GM12864 (cell line): ENCODE data around the gene ADAM15.

Experiments used
- DNase-seq: peaks from one replicate; pipeline ENCODE4 v3.0.0-alpha.2; 2011; ENCODE audit warnings: low read depth
- H3K4me3 ChIP-seq: 2 replicates; pipeline ENCODE4 v1.5.1; 2011; ENCODE audit warnings: mild to moderate bottlenecking, low read depth, low read length, control low read depth
- TF ChIP-seq, protein P1 (sequence below): IDR thresholded peaks from 2 replicates; pipeline ENCODE4 v1.5.1; 2011; ENCODE audit warnings: low read depth, mild to moderate bottlenecking, moderate library complexity, low read length, control low read depth, inconsistent platforms; ENCODE audit errors: missing control alignments

The ADAM15 gene

DNA sequence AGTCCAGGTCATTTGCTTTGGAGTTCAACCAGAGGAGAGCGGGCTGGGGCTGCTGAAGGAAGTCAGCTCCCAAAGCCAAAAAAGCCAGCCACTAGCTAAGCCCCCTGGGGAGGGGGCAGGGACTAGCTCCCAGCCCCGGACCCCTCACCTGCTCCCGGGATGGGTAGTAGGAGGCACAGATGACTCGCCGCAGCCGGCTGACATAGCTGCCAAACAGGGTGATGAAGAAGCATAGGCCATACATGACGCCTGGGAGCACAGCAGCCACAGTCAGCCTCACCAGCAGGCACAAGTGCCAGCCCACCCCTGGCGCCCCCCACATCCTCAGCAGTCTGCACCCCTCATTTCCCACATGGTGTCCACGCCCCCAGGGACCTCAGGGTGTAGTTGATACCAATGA, 25.0 kb upstream of the ADAM15 start:
- no peak overlapping the region for H3K4me3 ChIP-seq
- TF ChIP-seq, protein P1, sequence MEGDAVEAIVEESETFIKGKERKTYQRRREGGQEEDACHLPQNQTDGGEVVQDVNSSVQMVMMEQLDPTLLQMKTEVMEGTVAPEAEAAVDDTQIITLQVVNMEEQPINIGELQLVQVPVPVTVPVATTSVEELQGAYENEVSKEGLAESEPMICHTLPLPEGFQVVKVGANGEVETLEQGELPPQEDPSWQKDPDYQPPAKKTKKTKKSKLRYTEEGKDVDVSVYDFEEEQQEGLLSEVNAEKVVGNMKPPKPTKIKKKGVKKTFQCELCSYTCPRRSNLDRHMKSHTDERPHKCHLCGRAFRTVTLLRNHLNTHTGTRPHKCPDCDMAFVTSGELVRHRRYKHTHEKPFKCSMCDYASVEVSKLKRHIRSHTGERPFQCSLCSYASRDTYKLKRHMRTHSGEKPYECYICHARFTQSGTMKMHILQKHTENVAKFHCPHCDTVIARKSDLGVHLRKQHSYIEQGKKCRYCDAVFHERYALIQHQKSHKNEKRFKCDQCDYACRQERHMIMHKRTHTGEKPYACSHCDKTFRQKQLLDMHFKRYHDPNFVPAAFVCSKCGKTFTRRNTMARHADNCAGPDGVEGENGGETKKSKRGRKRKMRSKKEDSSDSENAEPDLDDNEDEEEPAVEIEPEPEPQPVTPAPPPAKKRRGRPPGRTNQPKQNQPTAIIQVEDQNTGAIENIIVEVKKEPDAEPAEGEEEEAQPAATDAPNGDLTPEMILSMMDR: no peak
- no peak for DNase-seq

DNA sequence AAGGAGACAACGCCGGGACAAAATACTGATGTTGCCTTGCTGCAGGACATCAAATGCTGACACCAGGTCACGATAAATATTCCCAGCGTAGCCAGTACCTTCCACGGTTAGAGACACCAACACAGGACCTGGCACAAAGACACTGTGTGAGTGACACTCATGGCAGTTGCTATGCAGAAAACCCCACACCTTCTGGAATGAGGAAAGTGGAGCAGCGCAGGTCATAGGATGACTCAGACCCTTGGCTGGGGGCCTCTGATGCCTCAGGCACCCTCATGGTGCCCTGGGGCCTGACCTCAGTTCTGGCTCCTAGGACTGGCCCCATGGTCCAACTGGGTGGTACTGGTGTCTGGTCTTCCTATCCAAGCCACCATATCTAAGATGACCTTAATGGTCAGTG, 24.5 kb upstream of the ADAM15 start:
- H3K4me3 ChIP-seq: no peak overlapping the region
- TF ChIP-seq, protein P1: no peak
- DNase-seq: no peak

DNA sequence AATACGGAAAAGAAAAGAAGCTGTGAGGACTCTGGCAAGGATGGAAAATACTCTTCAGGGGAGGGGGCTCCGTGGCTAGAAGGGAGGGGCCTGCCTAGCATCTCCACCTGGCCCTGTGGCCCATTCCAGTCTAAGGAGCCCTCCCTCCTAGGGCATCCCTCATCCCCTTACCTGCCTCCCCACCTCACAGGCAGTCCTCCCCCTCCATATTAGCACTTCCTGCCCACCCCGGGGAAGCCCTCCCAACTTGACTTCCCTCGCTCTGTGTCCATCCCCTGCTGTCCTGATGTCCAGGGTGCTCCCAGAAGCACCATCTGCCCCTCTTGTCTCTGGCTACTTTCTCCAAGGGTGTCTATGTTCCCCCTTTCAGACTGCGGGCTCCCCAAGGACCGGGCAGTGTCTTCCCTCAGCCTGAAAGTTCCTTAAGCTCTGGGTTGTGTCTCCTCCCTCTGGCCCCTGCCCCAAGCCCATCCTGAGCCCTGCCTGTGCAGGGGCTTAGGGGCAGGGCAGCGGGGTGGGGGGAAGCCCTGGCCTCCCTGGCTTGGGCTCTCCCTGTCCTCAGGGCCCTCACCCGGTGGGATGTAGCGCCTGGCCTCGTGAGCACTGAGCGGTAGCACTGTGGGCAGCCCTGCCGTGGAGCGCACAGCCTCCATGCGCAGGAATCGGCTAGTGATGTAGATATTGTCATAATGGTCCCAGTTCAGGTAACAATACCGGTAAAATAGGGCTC, 21.4 kb upstream of the ADAM15 start:
- no peak for DNase-seq
- H3K4me3 ChIP-seq: no peak overlapping the region
- TF ChIP-seq, protein P1: no peak

DNA sequence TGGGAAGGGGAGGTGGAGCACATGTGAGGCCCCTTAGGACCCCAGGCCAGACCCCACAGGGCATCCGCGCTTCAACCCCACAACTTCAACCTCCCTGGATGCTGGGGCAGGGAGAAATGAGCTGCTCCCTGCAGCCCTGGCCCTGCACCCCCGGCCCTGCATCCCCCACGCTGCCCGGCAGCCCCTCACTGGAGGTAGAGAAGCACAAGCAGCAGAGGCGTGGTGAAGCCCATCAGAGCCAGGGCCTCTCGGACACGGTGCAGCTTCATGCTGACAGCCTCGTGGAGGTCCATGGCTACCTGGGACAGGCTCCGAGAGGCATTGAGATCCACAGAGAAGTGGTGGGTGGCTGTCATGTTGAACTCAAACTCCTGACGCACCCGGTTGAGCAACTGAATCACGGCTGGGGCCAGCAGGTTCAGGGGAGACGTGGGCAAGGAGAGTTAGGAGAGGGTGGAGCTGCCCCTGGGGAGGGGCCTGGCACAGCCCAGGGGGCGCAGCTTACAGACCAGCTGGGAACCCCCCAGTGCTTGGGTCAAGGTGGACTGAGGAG, 20.8 kb upstream of the ADAM15 start:
- no peak for DNase-seq
- TF ChIP-seq, protein P1: no peak
- no peak overlapping the region for H3K4me3 ChIP-seq

DNA sequence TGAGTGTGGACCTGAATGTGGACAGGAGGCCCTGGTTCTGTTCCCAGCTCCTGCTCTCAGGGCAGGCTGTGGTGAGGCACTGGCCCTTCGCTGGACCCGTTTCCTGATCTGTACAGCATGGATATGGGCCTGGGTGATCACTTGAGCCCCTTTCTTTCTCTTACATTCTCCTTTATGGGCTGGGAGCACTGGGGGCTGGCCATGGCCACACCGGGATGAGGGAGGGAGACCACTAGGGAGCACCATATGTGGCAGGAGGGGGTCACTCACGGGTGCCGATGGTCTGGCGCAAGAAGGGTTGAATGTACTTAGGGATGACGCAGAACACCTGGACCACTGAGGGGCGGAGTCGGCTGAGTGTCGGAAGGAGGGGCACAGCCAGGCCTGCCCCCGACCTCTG, 20.2 kb upstream of the ADAM15 start:
- no peak overlapping the region for H3K4me3 ChIP-seq
- no peak for DNase-seq
- TF ChIP-seq, protein P1: no peak

DNA sequence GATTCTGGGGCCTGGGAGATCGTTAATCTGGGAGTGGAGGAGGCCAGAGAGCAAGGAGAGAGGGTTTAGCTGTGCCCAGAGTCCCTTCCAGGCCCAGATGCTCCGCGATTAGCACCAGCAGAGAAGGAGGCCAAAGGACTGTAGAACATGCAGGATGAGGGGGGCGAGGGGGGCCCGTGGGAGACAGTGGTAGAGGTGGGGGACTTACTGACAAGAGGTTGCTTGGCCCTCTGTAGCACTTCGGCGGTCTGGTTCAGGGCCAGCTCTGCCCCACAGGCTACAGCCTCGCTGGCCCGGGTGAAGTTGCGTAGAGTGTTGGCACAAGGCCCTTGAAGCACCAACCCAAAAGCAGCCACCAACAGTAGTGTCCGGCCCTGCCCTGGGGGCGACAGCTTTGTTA, 18.2 kb upstream of the ADAM15 start:
- DNase-seq: no peak
- H3K4me3 ChIP-seq: no peak overlapping the region
- TF ChIP-seq, protein P1: no peak

DNA sequence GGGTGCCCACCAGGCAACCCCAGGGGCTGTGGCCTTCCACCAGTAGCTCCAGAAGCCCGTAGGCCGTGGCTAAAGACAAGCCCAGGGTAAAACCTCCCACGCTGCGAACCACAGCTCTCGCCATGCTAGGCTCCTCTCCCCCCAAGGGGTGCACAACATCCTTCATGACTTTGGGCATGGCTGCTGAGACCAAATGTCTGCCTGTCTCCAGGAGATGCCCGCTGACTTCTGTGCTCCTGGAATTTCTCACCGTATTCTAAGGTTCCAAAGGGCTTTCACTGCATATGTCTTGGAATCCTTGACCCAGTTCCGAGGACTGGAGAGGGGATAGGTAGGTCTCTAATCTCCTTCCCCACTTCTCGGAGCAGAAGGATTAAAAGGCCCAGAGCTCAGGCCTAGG, 17.6 kb upstream of the ADAM15 start, which contains the start of the genes DCST1 and DCST2:
TSS of gene DCST1 (plus strand) at position 301 of the 400 bp plus-strand sequence. CDS start 213 bp downstream, outside the sequence.
TSS of gene DCST2 (minus strand) at position 258 of the 400 bp plus-strand sequence. CDS start at position 178, 80 bp downstream.
- DNase-seq: no peak
- TF ChIP-seq, protein P1: no peak
- no peak within 1 kb of the TSS for H3K4me3 ChIP-seq
